Caco-2 (cell line): ENCODE data around the gene HDGFL2. TPM values are rescaled to one million over a fixed set of nuclear protein-coding genes. Genes with fewer than 3 reads are reported as not detected.

ENCODE experiments used
- BruUV-seq: library from RNA; stranded (reverse); fragments of 400-500 nt; replicated peaks from 2 replicates; lab custom pipeline; 2021; lab: Mats Ljungman, UMichigan
- CTCF ChIA-PET: fragments of 300-600 bp; sonication (Branson Sonifier 250); formaldehyde crosslinking; loops from one replicate; lab custom pipeline; 2022; ENCODE audit warnings: antibody characterized with exemption; lab: Charles Lee
- POLR2A ChIA-PET: fragments of 300-600 bp; sonication (Branson Sonifier 250); formaldehyde crosslinking; loops from one replicate; lab custom pipeline; 2022; ENCODE audit warnings: antibody characterized with exemption; lab: Charles Lee
- DNase-seq, 2 experiments: peaks; one replicate each; pipeline versions ENCODE4 v3.0.0 to v3.0.0-alpha.2; 2020 to 2022
- H3K27me3 ChIP-seq: replicated peaks from 2 replicates; pipeline ENCODE4 v1.6.0; 2011; ENCODE audit warnings: low read length; ENCODE audit not compliant: control insufficient read depth, insufficient read depth
- H3K36me3 ChIP-seq: 2 replicates; pipeline ENCODE4 v1.5.1; 2011; ENCODE audit warnings: low read length; ENCODE audit not compliant: control insufficient read depth, insufficient read depth
- H3K4me1 ChIP-seq: fragments of 250-450 bp; sonication (Bioruptor Pico); 2 replicates; pipeline ENCODE4 v1.5.1; 2020; ENCODE audit warnings: mild to moderate bottlenecking
- H3K4me3 ChIP-seq: 2 replicates; pipeline ENCODE4 v1.5.1; 2011; ENCODE audit warnings: low read depth, mild to moderate bottlenecking, control low read depth, low read length
- H3K9me3 ChIP-seq: fragments of 250-450 bp; sonication (Bioruptor Pico); 2 replicates; pipeline ENCODE4 v1.5.1; 2020; ENCODE audit warnings: mild to moderate bottlenecking, moderate library complexity
- H3K27ac Mint-ChIP-seq: one replicate; pipeline ENCODE4 v1.8.0; 2022; ENCODE audit warnings: mixed read lengths; ENCODE audit not compliant: unreplicated experiment
- H3K27me3 Mint-ChIP-seq: one replicate; pipeline ENCODE4 v1.8.0; 2022; ENCODE audit warnings: mixed read lengths; ENCODE audit not compliant: insufficient read depth, unreplicated experiment
- H3K36me3 Mint-ChIP-seq: one replicate; pipeline ENCODE4 v1.8.0; 2022; ENCODE audit warnings: mild to moderate bottlenecking, mixed read lengths; ENCODE audit not compliant: insufficient read depth, unreplicated experiment
- H3K4me1 Mint-ChIP-seq: one replicate; pipeline ENCODE4 v1.8.0; 2022; ENCODE audit warnings: low read depth, mixed read lengths; ENCODE audit not compliant: unreplicated experiment
- H3K4me3 Mint-ChIP-seq: one replicate; pipeline ENCODE4 v1.8.0; 2022; ENCODE audit warnings: mild to moderate bottlenecking, moderate library complexity, mixed read lengths; ENCODE audit not compliant: unreplicated experiment
- H3K9me3 Mint-ChIP-seq: one replicate; pipeline ENCODE4 v1.8.0; 2022; ENCODE audit warnings: mixed read lengths; ENCODE audit not compliant: unreplicated experiment
- CTCF ChIP-seq, 2 experiments: fragments of 200-600 bp in 1 of 2; IDR thresholded peaks; 1 replicate in 1 of 2; 2 replicates in 1 of 2; pipeline versions ENCODE4 v1.5.1 to v1.8.0; 2011 to 2022; ENCODE audit warnings: antibody characterized with exemption in 1 of 2, control low read depth in 1 of 2, inconsistent platforms in 1 of 2, low read depth in 1 of 2, low read length in 1 of 2, mild to moderate bottlenecking in 1 of 2, moderate library complexity in 1 of 2; ENCODE audit not compliant: insufficient read depth in 1 of 2, severe bottlenecking in 1 of 2, unreplicated experiment in 1 of 2
- intact Hi-C: fragments of 100-400 bp; cut with micrococcal nuclease; formaldehyde crosslinking; loops from one replicate; pipeline ENCODE4 v1.10.0; 2022; ENCODE audit not compliant: unreplicated experiment
- total RNA-seq: library from RNA; stranded (reverse); gene quantifications from 2 replicates; pipeline ENCODE4 v1.2.3, GENCODE V29; 2022

HDGFL2 gene
- total RNA-seq, 1 experiment from 2014 or later: 70.8 TPM

- no peak overlapping the region for H3K4me3 ChIP-seq
- no peak overlapping the region for H3K27ac Mint-ChIP-seq
- H3K4me1 Mint-ChIP-seq: no peaks in the 10 kb centered on the region
- no peaks in the 10 kb centered on the region for H3K4me1 ChIP-seq
- no peaks in the 10 kb centered on the region for H3K36me3 ChIP-seq
- TF ChIP-seq CTCF (IDR thresholded peaks at IDR 0.05; ENCODE audit: insufficient read depth in 1 of 2, low read depth in 1 of 2, low read length in 1 of 2, severe bottlenecking in 1 of 2, unreplicated experiment in 1 of 2): no peak
- ChIA-PET POLR2A (no interaction called here), CTCF (no interaction called here)
- no peak for DNase-seq
- intact Hi-C loops: no loop called here
- H3K27me3 ChIP-seq: no peaks in the 10 kb centered on the region
- no peak overlapping the region for H3K4me3 Mint-ChIP-seq
- no peaks in the 10 kb centered on the region for H3K9me3 Mint-ChIP-seq
- no peaks in the 10 kb centered on the region for H3K9me3 ChIP-seq
- H3K27me3 Mint-ChIP-seq: no peaks in the 10 kb centered on the region
- BruUV-seq: no TSS peak
- peaks cover 18% of the 10 kb centered on the region for H3K36me3 Mint-ChIP-seq
These were observed 40.0 kb downstream of the HDGFL2 start for GRCh38 chr19:4512070-4512469.

- CTCF ChIA-PET: interaction anchor here (0.6 kb wide), 1 partner anchor 373 kb away, joined by 3 read pairs; no protein-coding TSS in a partner anchor
- BruUV-seq: no TSS peak
These were observed 41.2 kb downstream of the HDGFL2 start for GRCh38 chr19:4513248-4513647.

GRCh38 chr19:4515732-4516131 is 43.6 kb downstream of the HDGFL2 start:
- no peak overlapping the region for H3K27ac Mint-ChIP-seq
- H3K4me3 Mint-ChIP-seq: no peak overlapping the region
- no TSS peak for BruUV-seq
- no peak for DNase-seq
- H3K4me3 ChIP-seq: no peak overlapping the region
- H3K27me3 Mint-ChIP-seq: no peaks in the 10 kb centered on the region
- CTCF ChIA-PET: no interaction called here
- POLR2A ChIA-PET: no interaction called here
- TF ChIP-seq CTCF (IDR thresholded peaks at IDR 0.05; ENCODE audit: insufficient read depth in 1 of 2, low read depth in 1 of 2, low read length in 1 of 2, severe bottlenecking in 1 of 2, unreplicated experiment in 1 of 2): no peak
- H3K9me3 Mint-ChIP-seq: no peaks in the 10 kb centered on the region
- H3K36me3 ChIP-seq: no peaks in the 10 kb centered on the region
- H3K9me3 ChIP-seq: no peaks in the 10 kb centered on the region
- intact Hi-C loops: no loop called here
- no peaks in the 10 kb centered on the region for H3K4me1 ChIP-seq
- H3K27me3 ChIP-seq: no peaks in the 10 kb centered on the region
- peaks cover 4% of the 10 kb centered on the region for H3K36me3 Mint-ChIP-seq
- no peaks in the 10 kb centered on the region for H3K4me1 Mint-ChIP-seq

More at GRCh38 chr19:4513248-4513647, 41.2 kb downstream of the HDGFL2 start:
- H3K27me3 Mint-ChIP-seq: no peaks in the 10 kb centered on the region
- H3K9me3 ChIP-seq: no peaks in the 10 kb centered on the region
- POLR2A ChIA-PET: no interaction called here
- no peak overlapping the region for H3K4me3 ChIP-seq
- H3K4me3 Mint-ChIP-seq: no peak overlapping the region
- no peaks in the 10 kb centered on the region for H3K27me3 ChIP-seq
- no peaks in the 10 kb centered on the region for H3K9me3 Mint-ChIP-seq
- no peaks in the 10 kb centered on the region for H3K4me1 Mint-ChIP-seq
- no peaks in the 10 kb centered on the region for H3K4me1 ChIP-seq
- intact Hi-C loops: no loop called here
- H3K36me3 Mint-ChIP-seq: peaks cover 11% of the 10 kb centered on the region
- H3K36me3 ChIP-seq: no peaks in the 10 kb centered on the region
- DNase-seq: no peak
- TF ChIP-seq CTCF (IDR thresholded peaks at IDR 0.05; ENCODE audit: insufficient read depth in 1 of 2, low read depth in 1 of 2, low read length in 1 of 2, severe bottlenecking in 1 of 2, unreplicated experiment in 1 of 2): no peak
- no peak overlapping the region for H3K27ac Mint-ChIP-seq
